ENCODE measurements around the gene KIF14. TPM values are rescaled to one million over a fixed set of nuclear protein-coding genes. Genes with fewer than 3 reads are reported as not detected.

Gene KIF14
- polyA plus RNA-seq, 1 of the 3 experiments (the other 2 are of a cell fraction) = 1.2 TPM

DNA sequence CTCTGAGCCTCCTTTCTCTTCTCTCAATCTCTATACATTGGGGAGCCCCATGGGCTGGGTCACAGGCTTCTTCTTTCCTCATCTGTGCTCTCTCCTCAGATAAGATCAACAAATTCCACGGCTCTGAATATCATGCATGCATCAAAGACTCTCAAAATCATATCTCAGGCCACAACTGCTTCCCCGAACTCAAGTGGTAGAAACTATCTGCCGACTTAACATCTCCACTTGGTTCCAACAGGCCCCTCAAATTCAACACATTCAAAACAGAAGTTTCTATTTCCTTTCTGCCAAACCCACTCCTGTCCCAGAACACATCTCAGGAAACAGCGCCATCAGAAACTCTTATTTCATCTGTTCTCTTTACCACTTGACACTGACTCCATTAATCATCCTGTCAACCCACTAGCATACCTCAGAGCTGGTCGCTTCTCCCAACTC lies 32.5 kb upstream of the KIF14 start (continued):
- TF ChIP-seq, protein P1, sequence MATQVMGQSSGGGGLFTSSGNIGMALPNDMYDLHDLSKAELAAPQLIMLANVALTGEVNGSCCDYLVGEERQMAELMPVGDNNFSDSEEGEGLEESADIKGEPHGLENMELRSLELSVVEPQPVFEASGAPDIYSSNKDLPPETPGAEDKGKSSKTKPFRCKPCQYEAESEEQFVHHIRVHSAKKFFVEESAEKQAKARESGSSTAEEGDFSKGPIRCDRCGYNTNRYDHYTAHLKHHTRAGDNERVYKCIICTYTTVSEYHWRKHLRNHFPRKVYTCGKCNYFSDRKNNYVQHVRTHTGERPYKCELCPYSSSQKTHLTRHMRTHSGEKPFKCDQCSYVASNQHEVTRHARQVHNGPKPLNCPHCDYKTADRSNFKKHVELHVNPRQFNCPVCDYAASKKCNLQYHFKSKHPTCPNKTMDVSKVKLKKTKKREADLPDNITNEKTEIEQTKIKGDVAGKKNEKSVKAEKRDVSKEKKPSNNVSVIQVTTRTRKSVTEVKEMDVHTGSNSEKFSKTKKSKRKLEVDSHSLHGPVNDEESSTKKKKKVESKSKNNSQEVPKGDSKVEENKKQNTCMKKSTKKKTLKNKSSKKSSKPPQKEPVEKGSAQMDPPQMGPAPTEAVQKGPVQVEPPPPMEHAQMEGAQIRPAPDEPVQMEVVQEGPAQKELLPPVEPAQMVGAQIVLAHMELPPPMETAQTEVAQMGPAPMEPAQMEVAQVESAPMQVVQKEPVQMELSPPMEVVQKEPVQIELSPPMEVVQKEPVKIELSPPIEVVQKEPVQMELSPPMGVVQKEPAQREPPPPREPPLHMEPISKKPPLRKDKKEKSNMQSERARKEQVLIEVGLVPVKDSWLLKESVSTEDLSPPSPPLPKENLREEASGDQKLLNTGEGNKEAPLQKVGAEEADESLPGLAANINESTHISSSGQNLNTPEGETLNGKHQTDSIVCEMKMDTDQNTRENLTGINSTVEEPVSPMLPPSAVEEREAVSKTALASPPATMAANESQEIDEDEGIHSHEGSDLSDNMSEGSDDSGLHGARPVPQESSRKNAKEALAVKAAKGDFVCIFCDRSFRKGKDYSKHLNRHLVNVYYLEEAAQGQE (IDR thresholded peaks at IDR 0.05; ENCODE audit: low read depth, low read length) = no peak
- no peak for TF ChIP-seq JUND (IDR thresholded peaks at IDR 0.05)
- no peak for TF ChIP-seq FOXJ3 (CRISPR knock-in tag; IDR thresholded peaks at IDR 0.05)
- TF ChIP-seq TEAD4 (IDR thresholded peaks at IDR 0.05; ENCODE audit: borderline replicate concordance, insufficient read depth) = no peak

DNA sequence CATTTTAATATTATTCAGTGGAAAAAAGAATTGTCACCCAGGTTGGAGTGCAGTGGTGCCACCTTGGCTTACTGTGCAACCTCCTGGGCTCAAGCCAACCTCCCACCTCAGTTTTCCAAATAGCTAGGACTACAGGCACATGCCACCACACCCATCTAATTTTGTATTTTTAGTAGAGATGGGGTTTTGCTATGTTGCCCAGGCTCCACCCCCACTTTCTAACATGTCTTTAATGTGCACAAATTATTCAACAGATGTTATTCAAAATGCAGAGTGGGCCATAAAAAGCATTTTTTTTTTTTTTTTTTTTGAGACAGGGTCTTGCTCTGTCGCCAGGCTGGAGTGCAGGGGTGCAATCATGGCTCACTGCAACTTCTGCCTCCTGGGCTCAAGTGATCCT lies 31.8 kb upstream of the KIF14 start:
- no peaks in the 10 kb centered on the region for H3K79me2 ChIP-seq (ENCODE audit: insufficient read depth)
- H2AFZ ChIP-seq (ENCODE audit: low read depth) = no peak overlapping the region
- no peaks in the 10 kb centered on the region for H3K9me3 ChIP-seq
- peaks cover 9% of the 10 kb centered on the region for H3F3A ChIP-seq (replicated peaks; ENCODE audit: insufficient read depth)
- H3K27ac ChIP-seq (ENCODE audit: low read depth in 2 of 2, low read length in 1 of 2) = no peak overlapping the region
- H3K27me3 ChIP-seq (ENCODE audit: insufficient read depth) = no peaks in the 10 kb centered on the region
- no peak for DNase-seq
- POLR2A ChIA-PET = no interaction called here
- 100% methylated on average over 1 of the region's 1 CpG for WGBS (ENCODE audit: low lambda C conversion rate)
- peaks cover 19 to 30% of the 10 kb centered on the region in 2 experiments for H3K36me3 ChIP-seq (replicated peaks in 1 of 2; ENCODE audit: control insufficient read depth in 1 of 2, insufficient read depth in 2 of 2, low read length in 1 of 2)
- H3K9ac ChIP-seq = no peak overlapping the region
- H4K20me1 ChIP-seq (ENCODE audit: insufficient read depth) = no peaks in the 10 kb centered on the region
- no peaks in the 10 kb centered on the region for H3K4me1 ChIP-seq (ENCODE audit: control insufficient read depth in 1 of 2, insufficient read depth in 2 of 2, low read depth in 1 of 2, low read length in 1 of 2)
- no peaks in the 10 kb centered on the region for H3K9me2 ChIP-seq
- H3K4me3 ChIP-seq (ENCODE audit: low read depth in 2 of 2, low read length in 1 of 2) = no peak overlapping the region
- H3K4me2 ChIP-seq = no peak overlapping the region
- CTCF ChIA-PET = no interaction called here
- TF ChIP-seq FOXM1 (IDR thresholded peaks at IDR 0.05; ENCODE audit: low read depth) = no peak
- no peak for TF ChIP-seq TEAD4 (IDR thresholded peaks at IDR 0.05; ENCODE audit: borderline replicate concordance, insufficient read depth)
- no peak for TF ChIP-seq CHD2 (IDR thresholded peaks at IDR 0.05; ENCODE audit: low read length, partially characterized antibody)
- no peak for TF ChIP-seq GABPA (IDR thresholded peaks at IDR 0.05; ENCODE audit: low read depth)
- no peak for TF ChIP-seq ELF1 (IDR thresholded peaks at IDR 0.05)
- TF ChIP-seq, protein P2, sequence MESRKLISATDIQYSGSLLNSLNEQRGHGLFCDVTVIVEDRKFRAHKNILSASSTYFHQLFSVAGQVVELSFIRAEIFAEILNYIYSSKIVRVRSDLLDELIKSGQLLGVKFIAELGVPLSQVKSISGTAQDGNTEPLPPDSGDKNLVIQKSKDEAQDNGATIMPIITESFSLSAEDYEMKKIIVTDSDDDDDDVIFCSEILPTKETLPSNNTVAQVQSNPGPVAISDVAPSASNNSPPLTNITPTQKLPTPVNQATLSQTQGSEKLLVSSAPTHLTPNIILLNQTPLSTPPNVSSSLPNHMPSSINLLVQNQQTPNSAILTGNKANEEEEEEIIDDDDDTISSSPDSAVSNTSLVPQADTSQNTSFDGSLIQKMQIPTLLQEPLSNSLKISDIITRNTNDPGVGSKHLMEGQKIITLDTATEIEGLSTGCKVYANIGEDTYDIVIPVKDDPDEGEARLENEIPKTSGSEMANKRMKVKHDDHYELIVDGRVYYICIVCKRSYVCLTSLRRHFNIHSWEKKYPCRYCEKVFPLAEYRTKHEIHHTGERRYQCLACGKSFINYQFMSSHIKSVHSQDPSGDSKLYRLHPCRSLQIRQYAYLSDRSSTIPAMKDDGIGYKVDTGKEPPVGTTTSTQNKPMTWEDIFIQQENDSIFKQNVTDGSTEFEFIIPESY (IDR thresholded peaks at IDR 0.05; ENCODE audit: borderline replicate concordance, low read depth) = no peak

DNA sequence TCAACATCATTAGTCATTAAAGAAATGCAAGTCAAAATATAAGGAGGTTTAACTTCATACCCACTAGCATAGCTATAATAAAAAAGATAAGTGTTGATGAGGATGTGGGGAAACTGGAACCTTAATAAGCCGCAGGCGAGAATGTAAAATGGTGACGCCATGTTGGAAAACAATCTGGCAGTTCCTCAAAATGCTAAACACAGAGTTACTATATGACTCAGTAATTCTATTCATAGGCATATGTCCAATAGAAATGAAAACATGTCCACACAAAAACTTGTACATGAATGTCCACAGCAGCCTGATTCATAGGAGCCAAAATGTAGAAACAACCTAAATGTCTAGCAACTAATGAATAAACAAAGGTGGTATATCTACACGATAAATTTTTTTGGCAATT lies 26.0 kb upstream of the KIF14 start:
- no peaks in the 10 kb centered on the region for H3K79me2 ChIP-seq (ENCODE audit: insufficient read depth)
- H2AFZ ChIP-seq (ENCODE audit: low read depth) = no peak overlapping the region
- ChIA-PET POLR2A (no interaction called here), CTCF (interaction anchor here (0.9 kb wide), 1 partner anchor 17 kb away, joined by 3 read pairs; no protein-coding TSS in a partner anchor)
- no peak overlapping the region for H3K27ac ChIP-seq (ENCODE audit: low read depth in 2 of 2, low read length in 1 of 2)
- TF ChIP-seq CHD2 (IDR thresholded peaks at IDR 0.05; ENCODE audit: low read length, partially characterized antibody) = no peak
- TF ChIP-seq, protein P3, sequence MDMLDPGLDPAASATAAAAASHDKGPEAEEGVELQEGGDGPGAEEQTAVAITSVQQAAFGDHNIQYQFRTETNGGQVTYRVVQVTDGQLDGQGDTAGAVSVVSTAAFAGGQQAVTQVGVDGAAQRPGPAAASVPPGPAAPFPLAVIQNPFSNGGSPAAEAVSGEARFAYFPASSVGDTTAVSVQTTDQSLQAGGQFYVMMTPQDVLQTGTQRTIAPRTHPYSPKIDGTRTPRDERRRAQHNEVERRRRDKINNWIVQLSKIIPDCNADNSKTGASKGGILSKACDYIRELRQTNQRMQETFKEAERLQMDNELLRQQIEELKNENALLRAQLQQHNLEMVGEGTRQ (IDR thresholded peaks at IDR 0.05; ENCODE audit: borderline replicate concordance, low read depth, low read length) = no peak
- H3F3A ChIP-seq (replicated peaks; ENCODE audit: insufficient read depth) = peaks cover 5% of the 10 kb centered on the region
- H3K4me1 ChIP-seq (ENCODE audit: control insufficient read depth in 1 of 2, insufficient read depth in 2 of 2, low read depth in 1 of 2, low read length in 1 of 2) = no peaks in the 10 kb centered on the region
- H3K36me3 ChIP-seq (replicated peaks in 1 of 2; ENCODE audit: control insufficient read depth in 1 of 2, insufficient read depth in 2 of 2, low read length in 1 of 2) = peaks cover 22 to 25% of the 10 kb centered on the region in 2 experiments
- H3K9me2 ChIP-seq = no peaks in the 10 kb centered on the region
- no peaks in the 10 kb centered on the region for H3K9me3 ChIP-seq
- DNase-seq = no peak
- no peaks in the 10 kb centered on the region for H3K27me3 ChIP-seq (ENCODE audit: insufficient read depth)
- WGBS (ENCODE audit: low lambda C conversion rate) = 93% methylated on average over 4 of the region's 4 CpGs
- H3K4me3 ChIP-seq (ENCODE audit: low read depth in 2 of 2, low read length in 1 of 2) = no peak overlapping the region
- no peak overlapping the region for H3K4me2 ChIP-seq
- no peak overlapping the region for H3K9ac ChIP-seq
- no peaks in the 10 kb centered on the region for H4K20me1 ChIP-seq (ENCODE audit: insufficient read depth)

Data from SK-N-SH (cell line).